Posterior vena cava (tissue), 2 donors: ENCODE results near the gene C1R. TPM values are rescaled to one million over a fixed set of nuclear protein-coding genes. Genes with fewer than 3 reads are reported as not detected.

Source experiments
- DNase-seq: peaks from one replicate; pipeline ENCODE4 v3.0.0-alpha.2; 2020; ENCODE audit warnings: low spot score
- intact Hi-C, 2 donors: fragments of 100-400 bp; cut with DNase I; formaldehyde crosslinking; loops; one replicate each; pipeline versions ENCODE4 v1.14.1 to v1.14.2; 2022 to 2023
- long read RNA-seq, 2 donors: library from polyadenylated mRNA; unstranded; transcript quantifications; one replicate each; pipeline ENCODE4 v2.0.0, GENCODE V29; 2020 to 2021
- total RNA-seq, 2 donors: library from RNA; stranded (reverse); fragmentation: NEBNext Ultra II Directional; extraction: Animal tissue kit (Norgen Biotek cat#: 25700); gene quantifications; one replicate each; pipeline ENCODE4 v1.2.1, GENCODE V29; 2021
- donor health status: DM: yes; HTN: yes; CAD: no.
- donor health status: DM: yes; HTN: yes; CAD: no.

C1R gene
- total RNA-seq: 1,000 to 10,000 TPM; 1,008 to 1,686 TPM
- long read RNA-seq, donor 1, transcript C1R-215 (11 exons, 2,508 nt): major isoform, 436 of 778 reads
- long read RNA-seq, donor 1, transcript C1R-214 (4 exons, 2,580 nt): minor isoform, 7 of 778 reads
- long read RNA-seq, donor 1, transcript C1R-202 (11 exons, 2,347 nt): minor isoform, 9 of 778 reads
- long read RNA-seq, donor 1, partial matches to known transcripts: 267 of 778 reads
- long read RNA-seq, donor 1, other reads (novel, unspliced or antisense): 58 of 778 reads
- long read RNA-seq, donor 2, transcript C1R-214 (4 exons, 2,580 nt): minor isoform, 8 of 2,298 reads
- long read RNA-seq, donor 2, transcript C1R-202 (11 exons, 2,347 nt): minor isoform, 17 of 2,298 reads
- long read RNA-seq, donor 2, transcript C1R-215 (11 exons, 2,508 nt): major isoform, 1,714 of 2,298 reads
- long read RNA-seq, donor 2, partial matches to known transcripts: 511 of 2,298 reads
- long read RNA-seq, donor 2, other reads (novel, unspliced or antisense): 47 of 2,298 reads

GRCh38 chr12:7092229-7092985 is at the start of gene C1R:
Gene C1R, minus strand, starts transcription at chr12:7092445. Its CDS starts 57 bp downstream, at chr12:7092388.
- intact Hi-C loops: loop anchor here in 1 of 2 donors (1.0 to 10.0 kb wide), 2 partner anchors 17 to 128 kb away; partner anchors contain the start of gene C1RL
- DNase-seq: peak; percentile 96

- intact Hi-C loops: no loop called here
- no peak for DNase-seq
Observed at GRCh38 chr12:7141351-7142005, 49.2 kb upstream of the C1R start.

- DNase-seq: no peak
- intact Hi-C loops: no loop called here
Observed at GRCh38 chr12:7139200-7139599, 47.0 kb upstream of the C1R start.

GRCh38 chr12:7137908-7138307 is 45.7 kb upstream of the C1R start:
- intact Hi-C loops: no loop called here
- DNase-seq: no peak

- no peak for DNase-seq
Observed at GRCh38 chr12:7136676-7137075, 44.4 kb upstream of the C1R start.

GRCh38 chr12:7136071-7136470 is 43.8 kb upstream of the C1R start:
- no peak for DNase-seq
- intact Hi-C loops: no loop called here

More at GRCh38 chr12:7136676-7137075, 44.4 kb upstream of the C1R start:
- intact Hi-C loops: no loop called here

GRCh38 chr12:7134396-7135166 is 42.3 kb upstream of the C1R start:
- DNase-seq: no peak
- intact Hi-C loops: no loop called here

GRCh38 chr12:7131502-7131866 is 39.2 kb upstream of the C1R start:
- DNase-seq: no peak
- intact Hi-C loops: no loop called here

GRCh38 chr12:7130701-7131501 is 38.7 kb upstream of the C1R start:
- no peak for DNase-seq
- intact Hi-C loops: no loop called here

GRCh38 chr12:7129872-7130691 is 37.8 kb upstream of the C1R start, which contains the start of gene CLSTN3:
Gene CLSTN3, plus strand, starts transcription at chr12:7130371. Its CDS starts 278 bp downstream, at chr12:7130649.
- intact Hi-C loops: no loop called here
- peak; percentile 88 for DNase-seq

GRCh38 chr12:7129287-7129871 is 37.1 kb upstream of the C1R start:
- intact Hi-C loops: no loop called here
- no peak for DNase-seq

GRCh38 chr12:7128681-7129286 is 36.5 kb upstream of the C1R start, which contains the start of gene RBP5:
Gene RBP5, minus strand, starts transcription at chr12:7128889. Its CDS starts 114 bp downstream, at chr12:7128775.
- intact Hi-C loops: no loop called here
- DNase-seq: no peak

- intact Hi-C loops: no loop called here
- no peak for DNase-seq
Observed at GRCh38 chr12:7127916-7128626, 35.8 kb upstream of the C1R start.

GRCh38 chr12:7125632-7126227 is 33.5 kb upstream of the C1R start:
- DNase-seq: no peak
- intact Hi-C loops: no loop called here

GRCh38 chr12:7123806-7124522 is 31.7 kb upstream of the C1R start:
- no peak for DNase-seq
- intact Hi-C loops: no loop called here
